NCI-H1436 (cell line): ENCODE measurements around the gene CMTM5.
"Not testable (repeated sequence)": the region's sequence is repeated elsewhere in the genome, so short reads cannot be mapped to it uniquely, and the experiment has no call there.

Experiments
- DNase-seq: peaks from one replicate; lab custom pipeline; 2025; lab: John Stamatoyannopoulos, UW

Gene CMTM5

GRCh38 chr14:23414906-23415820 is 38.3 kb downstream of the CMTM5 start:
- DNase-seq = no peak

GRCh38 chr14:23415821-23416778 is 39.3 kb downstream of the CMTM5 start:
- no peak for DNase-seq

GRCh38 chr14:23416801-23417200 is 40.0 kb downstream of the CMTM5 start:
- no peak for DNase-seq

- not testable (repeated sequence) for DNase-seq
These were observed 40.4 kb downstream of the CMTM5 start for GRCh38 chr14:23417269-23417668.

GRCh38 chr14:23418021-23418420 is 41.2 kb downstream of the CMTM5 start:
- no peak for DNase-seq

- not testable (repeated sequence) for DNase-seq
These were observed 42.8 kb downstream of the CMTM5 start for GRCh38 chr14:23419646-23420045.

GRCh38 chr14:23421594-23421993 is 44.7 kb downstream of the CMTM5 start:
- DNase-seq = no peak

GRCh38 chr14:23423657-23424056 is 46.8 kb downstream of the CMTM5 start:
- DNase-seq = no peak

- DNase-seq = no peak
These were observed 48.3 kb downstream of the CMTM5 start for GRCh38 chr14:23425169-23425568.

- not testable (repeated sequence) for DNase-seq
These were observed 49.0 kb downstream of the CMTM5 start for GRCh38 chr14:23425798-23426197.

- DNase-seq = no peak
These were observed 52.0 kb downstream of the CMTM5 start for GRCh38 chr14:23428686-23429495.
